Umbilical cord (tissue), 2 donors: ENCODE measurements around the gene PRKAG2. TPM values are rescaled to one million over a fixed set of nuclear protein-coding genes. Genes with fewer than 3 reads are reported as not detected.

Experiments
- DNase-seq: peaks from one replicate; pipeline ENCODE4 v3.0.0-alpha.2; 2015; ENCODE audit warnings: low spot score
- total RNA-seq: library from RNA; depleted of rRNA; stranded (reverse); fragments of >200 nt; gene quantifications from one replicate; pipeline ENCODE4 v1.2.3, GENCODE V29; 2014; ENCODE audit warnings: low replicate concordance; ENCODE audit not compliant: insufficient read depth

The PRKAG2 gene
- total RNA-seq, 1 donor from 2014 or later: 71.7 TPM

DNA sequence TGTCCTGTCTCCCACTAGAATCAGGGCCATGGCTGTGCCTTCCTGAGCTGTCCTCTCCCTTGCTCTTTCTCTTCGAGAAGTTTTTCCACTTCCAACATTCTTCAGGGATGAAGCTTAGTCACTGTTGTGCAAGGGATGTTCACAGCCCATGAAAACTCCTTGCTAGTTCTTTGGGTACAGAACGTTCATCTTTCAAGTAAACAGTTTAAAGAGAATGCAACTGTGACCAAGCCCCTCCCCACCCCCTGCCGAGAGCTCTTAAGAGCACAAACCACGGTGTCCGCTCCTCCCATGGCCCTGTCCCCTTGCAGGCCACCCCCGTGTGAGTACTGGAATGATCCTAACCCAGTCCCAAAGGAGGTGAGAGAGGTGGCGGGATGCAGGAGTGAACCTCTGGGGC lies 196.1 kb downstream of the PRKAG2 start:
- peak; percentile 42 for DNase-seq

DNA sequence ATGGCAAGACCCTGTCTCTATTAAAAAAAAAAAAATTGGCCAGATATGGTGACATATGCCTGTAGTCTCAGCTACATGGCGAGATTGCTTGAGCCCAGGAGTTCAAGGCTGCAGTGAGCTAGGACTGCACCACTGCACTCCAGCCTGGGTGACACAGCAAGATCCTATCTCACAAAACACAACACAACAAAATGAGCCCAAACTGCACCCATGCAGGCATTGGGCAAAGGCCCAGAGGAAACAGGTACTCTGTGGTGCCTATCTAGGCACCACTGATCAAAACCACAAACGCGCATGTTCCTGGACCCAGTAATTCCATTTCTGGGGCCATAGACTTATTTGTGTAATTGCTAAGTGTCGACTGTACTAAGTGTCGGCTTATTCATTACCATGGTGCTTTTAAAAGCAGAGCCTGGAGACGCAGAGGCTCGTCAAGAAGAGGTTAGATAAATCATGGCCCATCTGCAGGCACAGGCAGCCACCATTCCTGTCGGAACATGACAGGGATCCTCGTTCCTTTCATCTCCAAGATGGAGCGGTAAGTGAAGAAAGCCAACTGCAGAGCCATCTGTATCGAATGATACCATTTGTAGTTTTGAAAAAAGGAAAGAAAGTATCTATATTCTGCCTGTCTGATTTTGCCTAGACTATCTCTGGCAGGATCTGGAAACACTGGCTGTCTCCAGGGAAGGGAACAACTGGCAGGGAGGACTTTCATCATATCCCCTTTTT lies 196.9 kb downstream of the PRKAG2 start:
- no peak for DNase-seq

DNA sequence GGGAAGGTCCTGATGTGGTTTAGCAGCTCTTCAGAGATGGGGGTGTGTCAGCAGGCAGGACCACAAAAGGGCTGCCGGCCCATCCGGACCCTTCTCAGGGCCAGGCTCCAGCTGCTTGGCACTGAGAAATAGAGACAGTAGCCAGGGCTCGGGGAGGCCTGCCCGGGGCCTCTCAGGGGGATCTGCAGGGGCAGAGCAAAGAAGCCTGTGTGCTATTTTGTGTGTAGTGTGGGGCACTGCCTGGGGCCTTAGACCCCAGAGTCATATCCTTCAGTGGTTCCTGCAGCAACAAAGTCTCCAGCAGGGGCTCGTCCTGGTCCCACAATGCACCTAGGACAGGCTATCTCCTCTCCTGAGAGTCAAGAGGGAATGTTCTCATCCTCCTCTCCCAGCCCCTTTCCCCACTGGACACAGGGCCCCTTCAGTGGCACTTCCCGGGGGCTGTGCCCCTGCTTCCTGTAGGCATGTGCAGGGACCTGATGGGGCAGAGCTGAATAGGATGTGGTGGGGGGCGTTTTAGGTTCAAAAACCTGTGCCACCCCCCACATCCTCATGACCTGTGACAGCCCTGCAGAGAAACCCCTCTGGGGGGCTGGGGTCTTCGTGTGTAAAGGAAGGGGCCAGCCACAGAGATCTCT lies 197.7 kb downstream of the PRKAG2 start:
- DNase-seq: no peak

DNA sequence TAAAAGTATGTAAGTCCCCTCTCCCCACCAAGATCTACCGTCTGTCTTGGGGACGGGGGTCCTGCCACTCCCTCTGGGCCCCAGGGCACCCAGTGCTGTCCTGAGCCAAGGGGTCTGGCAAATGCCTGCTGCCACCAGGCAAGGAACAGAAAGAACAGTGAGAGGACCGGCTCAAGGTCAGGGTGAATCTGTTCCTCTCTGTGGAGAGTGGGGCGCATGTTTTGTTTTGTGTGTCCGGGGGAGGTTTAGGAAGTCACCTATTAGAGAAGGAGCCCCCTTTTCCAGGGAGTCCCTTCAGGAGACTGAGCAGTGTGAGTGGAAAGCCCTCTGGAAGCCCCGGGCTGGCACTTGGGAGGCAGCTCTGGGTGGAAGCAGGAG lies 198.7 kb downstream of the PRKAG2 start:
- DNase-seq: no peak

DNA sequence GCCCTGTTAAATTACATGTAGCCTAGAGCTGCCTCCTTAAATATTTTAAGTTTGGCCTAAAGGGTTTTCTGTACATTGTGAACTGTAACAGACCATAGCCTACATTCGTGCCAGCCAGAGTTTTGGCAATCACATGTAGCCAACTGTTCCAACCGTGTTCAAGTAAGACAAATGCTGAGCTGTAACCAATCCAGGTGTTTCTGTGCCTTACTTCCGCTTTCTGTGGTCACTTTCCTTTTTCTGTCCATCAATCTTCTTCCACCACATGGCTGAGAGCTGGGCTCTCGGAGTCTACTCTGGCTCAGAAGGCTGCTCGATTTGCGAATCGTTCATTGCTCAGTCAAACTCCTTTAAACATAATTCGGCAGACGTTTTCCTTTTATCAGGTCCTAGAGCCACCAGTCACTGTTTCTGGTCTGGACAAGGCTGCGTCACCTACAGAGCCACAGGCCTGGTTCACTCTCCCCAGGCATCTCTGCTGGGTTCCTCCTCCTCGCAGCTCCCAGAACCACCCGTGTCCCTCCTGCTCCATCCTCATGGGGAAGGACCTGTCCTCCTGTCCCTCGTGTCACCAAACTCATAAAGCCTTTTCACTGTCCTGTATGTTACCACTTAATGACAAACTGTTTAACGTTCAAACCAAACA lies 199.2 kb downstream of the PRKAG2 start:
- no peak for DNase-seq

DNA sequence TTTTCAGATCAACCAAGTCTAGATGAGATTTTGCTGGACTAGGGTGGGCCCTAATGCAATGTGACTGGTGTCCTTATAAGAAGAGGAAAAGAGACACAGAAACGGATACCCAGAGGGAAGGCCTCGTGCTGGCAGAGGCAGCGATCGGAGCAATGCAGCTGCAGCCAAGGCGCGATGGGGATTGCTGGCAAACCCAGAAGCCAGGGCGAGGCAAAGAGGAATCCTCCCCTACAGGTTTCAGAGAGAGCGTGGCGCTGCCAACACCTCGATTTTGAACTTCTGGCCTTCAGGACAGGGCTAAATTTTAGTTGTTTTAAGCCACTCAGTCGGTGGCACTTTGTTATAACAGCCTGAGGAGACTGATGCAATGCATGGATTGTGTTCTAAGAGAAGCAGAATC lies 200.2 kb downstream of the PRKAG2 start:
- no peak for DNase-seq

DNA sequence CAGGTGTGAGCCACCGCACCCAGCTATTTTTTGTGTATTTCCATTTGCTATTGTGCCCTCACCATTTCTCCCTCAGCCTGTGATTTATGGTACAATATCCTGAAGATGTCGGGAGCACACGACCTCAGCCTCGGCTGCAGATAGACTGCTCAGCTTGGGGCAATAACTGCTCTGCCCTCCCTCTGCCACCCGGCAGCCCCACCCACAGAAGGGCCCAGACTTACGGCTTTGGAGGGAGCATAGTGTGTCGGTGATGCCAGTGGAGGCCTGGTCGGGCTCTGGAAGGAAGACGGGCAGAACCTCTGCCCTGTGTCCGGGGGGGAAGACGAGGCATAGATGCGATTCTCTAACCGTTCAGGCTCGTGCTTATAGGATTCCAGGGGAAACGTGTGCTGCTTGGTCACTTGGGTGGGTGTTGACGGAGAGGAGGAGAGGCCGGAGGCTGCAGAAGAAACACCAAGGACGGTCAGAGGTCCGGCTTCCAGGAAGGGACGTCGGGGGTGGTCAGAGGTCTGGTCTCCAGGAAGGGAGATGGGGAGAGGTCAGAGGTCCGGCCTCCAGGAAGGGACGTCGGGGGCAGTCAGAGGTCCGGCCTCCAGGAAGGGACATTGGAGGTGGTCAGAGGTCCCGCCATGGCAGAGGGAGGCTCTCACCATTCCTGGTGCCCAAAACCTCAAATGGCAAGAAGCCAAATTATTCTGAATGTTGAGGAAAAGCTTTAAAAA lies 201.6 kb downstream of the PRKAG2 start:
- DNase-seq: no peak

DNA sequence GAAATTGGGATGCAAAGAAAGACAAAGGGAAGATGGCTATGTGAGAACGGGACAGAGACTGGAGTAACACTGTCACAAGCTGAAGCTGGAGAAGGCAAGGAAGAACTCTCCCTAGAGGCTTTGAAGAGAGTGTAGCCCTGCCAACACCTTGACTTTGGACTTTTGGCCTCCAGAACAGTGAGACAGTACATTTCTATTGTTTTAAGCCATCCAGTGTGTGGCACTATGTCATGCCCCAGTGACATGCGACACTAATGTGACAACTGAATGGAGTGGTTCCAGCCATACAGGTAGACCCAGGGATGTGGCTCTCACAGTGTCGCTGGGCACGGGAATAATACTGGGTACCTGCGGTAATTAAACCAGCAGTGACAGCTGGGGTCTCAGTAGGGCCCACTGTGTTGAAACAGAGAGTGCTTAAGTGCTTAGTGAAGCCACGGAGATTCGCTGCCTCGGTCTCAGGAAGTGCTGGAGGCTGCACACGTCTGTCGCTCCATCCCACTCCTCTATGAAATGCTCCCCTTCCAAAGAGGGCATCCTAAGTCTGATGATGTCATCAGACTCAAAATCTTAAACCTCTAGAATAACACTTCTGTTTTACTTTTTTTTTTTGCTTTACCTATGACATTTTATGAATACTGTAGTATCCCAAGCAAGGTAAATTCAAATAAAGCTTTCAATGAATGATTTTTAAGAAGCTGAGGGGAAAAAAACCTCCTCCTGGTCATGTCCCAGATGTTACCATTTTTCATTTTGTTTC lies 202.6 kb downstream of the PRKAG2 start:
- no peak for DNase-seq

DNA sequence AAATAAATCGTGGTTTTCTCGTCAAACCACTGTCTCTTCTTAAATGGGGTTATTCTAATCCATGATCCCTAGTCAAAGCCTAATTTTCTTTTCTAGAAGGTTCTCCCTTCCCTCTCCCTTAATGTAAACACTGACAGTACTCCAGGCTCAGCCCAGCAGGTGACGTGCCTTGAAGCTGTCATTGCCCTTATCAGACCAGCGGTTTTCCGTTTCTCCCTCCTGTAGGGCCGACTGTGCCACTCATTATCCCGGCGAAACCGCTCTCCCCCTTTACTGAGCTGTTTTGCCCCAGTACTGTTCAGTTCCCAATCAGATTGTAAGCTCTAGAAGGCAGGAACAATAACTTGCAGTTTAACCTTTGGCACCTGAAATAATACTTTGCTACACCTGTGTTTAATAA lies 203.7 kb downstream of the PRKAG2 start:
- DNase-seq: no peak

DNA sequence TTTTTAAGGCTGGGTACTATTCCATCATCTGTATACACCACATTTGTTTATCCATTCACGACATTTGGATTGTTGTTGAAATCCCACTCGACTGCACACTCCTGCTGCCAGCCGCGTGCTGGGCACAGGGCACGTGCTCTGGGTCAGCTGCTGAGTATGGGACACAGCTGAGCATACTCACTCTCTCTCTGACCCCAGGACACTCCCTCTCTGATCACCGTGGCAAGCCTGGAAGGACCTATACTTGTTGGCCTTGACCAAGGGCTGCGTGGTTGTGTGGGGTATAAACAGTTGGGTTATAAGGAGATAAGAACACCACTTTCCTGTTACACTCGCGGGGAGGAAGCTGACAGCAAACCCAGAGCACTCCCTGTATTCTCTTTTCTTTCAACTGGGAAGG lies 204.2 kb downstream of the PRKAG2 start:
- no peak for DNase-seq

DNA sequence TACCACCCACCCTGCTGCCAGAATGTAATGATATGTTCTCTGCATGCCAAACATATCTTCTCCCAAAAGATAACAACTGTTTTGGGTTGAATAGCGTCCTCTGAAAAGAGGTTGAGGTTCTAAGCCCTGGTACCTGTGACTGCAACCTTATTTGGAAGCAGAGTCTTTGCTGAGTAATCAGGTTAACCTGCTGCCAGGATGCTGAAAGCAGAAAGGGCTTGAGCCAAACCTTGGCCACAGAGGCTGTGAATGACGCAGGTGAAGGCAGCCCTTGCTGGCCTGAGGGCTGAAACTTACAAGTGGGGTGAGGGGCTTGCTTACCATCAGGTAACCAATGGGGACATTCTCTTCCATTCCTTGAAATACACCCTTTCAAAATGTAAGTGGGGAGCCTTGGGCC lies 205.4 kb downstream of the PRKAG2 start:
- DNase-seq: no peak

DNA sequence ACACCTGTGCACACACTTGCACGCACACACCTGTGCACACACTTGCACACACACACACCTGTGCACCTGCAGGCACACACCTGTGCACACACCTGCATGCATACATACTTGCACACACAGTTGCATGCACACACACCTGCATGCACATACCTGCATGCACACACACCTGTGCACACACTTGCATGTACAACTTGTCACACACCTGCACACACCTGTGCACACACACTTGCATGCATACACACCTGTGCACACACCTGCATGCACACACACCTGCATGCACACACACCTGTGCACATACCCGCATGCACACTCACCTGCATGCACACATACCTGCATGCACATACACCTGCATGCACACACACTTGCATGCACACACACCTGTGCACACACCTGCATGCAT lies 207.2 kb downstream of the PRKAG2 start:
- no peak for DNase-seq

DNA sequence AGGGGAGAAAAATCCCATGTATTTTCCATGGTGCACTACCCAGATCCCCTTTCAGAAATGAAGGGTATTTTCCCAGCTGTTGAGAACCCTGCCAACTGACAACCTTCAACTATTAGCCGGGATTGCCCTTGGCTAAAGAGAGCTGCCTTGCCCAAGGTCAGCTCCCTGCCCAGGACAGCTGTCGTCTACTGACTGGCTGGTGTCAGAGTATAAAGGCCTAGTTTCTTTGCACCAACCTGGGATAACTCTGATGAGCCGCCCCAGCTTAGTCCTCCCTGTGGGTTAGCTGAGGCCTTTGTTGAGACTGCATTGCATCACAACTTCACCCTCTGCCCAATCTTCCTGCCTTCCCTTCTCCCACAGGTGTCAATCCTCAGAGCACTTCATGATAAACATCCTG lies 210.0 kb downstream of the PRKAG2 start:
- no peak for DNase-seq

DNA sequence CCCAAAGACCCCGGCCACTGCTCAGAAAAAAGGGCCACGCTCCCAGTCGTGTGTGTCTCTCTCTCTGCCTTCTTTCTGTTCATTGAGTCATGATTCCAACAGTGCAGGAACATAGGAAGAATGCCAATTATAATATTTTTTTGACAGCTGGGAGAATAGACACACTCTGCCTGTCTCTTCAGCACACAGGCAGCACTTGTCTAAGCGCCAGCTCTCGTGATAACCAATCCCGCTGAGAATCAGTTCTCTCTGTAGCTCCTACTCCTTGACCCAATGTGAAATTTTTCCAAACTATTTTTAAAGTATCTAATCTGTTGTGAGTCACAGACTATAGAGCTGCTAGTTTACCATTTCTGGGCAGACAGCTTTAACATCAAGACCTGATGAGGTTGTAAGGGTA lies 211.5 kb downstream of the PRKAG2 start:
- DNase-seq: peak; percentile 95

DNA sequence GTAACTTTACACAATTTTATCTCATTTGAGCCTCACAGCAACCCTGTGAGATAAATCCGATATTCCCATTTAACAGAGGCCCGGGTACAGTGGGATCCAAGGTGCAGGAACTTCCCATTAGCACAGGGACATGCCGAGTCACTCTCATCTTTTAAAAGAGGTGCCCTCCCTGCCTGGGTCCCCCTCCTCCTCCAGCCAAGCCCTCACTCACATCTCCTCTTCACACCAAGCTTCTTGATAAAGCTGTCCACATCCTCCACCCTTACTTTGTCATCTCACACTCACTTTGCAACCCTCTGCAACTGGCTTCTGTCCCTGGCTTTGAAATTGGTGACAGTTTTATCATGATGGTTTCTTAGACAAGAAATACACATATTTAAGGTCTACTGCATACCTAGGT lies 212.6 kb downstream of the PRKAG2 start:
- no peak for DNase-seq

DNA sequence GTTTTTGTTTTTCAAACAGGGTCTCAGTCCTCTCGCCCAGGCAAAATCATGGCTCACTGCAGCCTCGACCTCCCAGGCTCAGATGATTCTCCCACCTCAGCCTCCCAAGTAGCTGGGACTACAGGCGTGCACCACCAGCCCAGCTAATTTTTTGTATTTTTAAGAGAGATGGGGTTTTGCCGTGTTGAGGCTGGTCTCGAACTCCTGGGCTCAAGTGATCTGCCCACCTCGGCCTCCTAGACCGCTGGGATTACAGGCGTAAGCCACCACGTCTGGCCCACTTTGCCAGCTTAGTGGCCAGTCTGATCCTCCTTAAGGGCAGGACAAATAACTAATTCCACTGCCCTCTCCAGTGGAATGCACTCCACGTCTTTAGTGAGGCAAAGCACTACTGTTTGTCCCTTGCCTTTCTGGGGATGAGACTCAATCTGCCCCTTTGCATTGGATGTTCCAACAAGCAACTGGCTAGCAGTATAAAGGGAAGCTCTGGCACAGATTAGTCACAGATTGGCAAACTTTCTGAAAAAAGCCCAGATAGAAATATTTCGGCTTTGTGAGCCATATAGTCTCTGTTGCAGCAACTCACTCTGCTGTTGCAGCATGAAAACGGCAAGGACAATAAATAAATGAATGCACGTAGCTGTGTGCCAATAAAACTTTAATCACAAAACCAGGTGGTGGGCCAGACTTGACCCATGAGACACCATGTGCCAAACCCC lies 213.4 kb downstream of the PRKAG2 start:
- DNase-seq: no peak

DNA sequence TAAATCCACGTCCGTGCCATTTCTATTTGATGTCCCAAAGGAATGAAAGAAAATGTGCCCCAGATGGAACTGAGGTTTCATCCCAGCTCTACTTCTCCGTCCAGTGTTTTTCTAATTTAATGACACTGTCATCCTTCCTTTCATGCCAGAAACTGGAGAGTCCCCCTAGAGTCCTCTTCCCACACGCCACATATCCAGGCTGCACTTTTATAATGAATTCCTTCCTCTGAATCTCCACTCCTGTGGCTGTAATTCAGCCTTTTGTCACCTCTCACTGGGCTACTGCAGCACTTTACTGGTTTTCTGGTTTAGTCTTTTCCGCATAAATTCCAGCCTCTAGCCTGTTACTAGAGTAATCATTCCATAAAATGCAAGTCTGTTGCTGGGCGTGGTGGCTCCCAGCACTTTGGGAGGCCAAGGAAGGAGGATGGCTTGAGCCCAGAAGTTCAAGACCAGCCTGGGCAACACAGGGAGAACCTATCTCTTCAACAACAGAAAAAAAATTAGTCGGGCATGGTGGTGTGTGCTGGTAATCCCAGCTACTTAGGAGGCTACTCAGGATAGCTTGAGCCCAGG lies 214.6 kb downstream of the PRKAG2 start:
- DNase-seq: no peak

DNA sequence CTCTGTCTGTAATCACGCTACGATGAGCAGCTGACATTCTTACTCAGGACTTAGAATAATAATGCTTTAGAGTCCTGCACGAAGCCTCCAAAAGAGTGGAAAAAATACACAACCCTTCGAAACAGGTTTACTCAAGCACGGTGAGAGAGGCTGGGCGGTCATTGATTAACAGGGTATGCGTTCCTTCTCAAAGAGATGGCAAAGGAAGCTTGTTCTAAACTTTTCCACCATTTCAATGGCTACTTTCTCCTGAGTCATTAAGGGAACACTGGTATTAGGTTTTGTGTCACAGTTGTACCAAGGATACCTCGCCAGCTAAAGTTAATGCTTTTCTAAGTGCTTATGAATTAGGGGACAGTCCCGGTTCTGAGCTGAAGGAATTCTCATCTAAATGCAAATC lies 215.3 kb downstream of the PRKAG2 start:
- no peak for DNase-seq

DNA sequence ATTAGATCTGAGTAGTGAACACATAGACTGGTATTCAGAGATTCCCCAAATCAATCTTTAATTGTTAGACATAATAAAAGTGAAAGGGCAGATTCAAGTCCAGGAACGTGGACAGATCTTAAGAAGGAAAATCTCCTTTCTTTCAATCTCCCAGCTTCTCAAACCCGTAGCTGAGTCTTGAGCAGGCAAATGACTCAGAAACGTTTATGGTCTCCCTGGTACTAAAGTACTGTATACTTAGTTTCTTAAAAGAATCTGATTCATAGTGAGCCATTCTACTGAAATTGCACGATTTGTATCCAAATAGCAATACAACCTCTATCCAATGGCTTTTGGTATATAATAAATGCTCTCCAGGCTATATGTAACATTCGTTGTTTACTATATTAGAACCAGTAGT lies 216.8 kb downstream of the PRKAG2 start:
- DNase-seq: no peak

DNA sequence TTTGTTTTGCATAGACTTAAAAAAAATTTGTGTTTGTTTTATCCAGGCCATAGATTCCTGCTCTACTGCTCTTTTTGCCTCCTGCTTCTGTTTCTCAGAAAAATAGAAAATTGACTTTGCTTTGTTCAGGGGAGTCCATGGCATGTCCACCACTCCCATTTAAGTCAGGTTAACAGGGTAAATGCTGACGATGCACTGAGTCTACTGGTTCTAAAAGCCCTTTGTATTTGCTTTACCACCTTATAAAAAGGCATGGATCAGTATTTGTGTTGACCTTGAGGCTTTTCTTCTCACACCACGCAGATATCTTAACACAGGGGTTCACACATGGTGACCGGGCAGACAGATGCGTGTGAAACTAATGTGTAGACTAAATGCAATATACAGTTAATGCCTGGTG lies 217.7 kb downstream of the PRKAG2 start:
- DNase-seq: no peak

DNA sequence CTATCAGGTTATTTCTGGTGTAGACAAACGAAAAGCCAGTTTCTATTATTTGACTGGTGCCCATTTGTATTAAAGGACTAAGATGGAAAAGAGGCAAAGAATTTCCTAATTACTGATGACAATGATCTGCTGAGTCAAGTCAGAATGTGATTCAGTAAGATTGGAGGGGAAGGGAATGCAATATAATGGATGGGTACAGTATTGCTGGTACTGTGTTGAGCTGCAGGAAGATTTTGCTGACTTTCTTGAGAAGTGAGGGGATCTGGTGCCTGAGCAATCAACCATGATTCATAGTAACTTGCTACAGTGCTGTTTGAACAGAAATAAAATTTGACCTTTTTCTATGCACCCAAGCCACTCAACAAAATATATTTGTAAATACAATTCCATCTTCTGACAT lies 218.1 kb downstream of the PRKAG2 start:
- no peak for DNase-seq
